DND-41 (cell line): ENCODE measurements around the gene POLE3.

Experiments
- CTCF ChIP-seq: IDR thresholded peaks from 2 replicates; pipeline ENCODE4 v1.5.1; 2012; ENCODE audit warnings: borderline replicate concordance, low read length, moderate library complexity, mild to moderate bottlenecking; ENCODE audit not compliant: poor library complexity, severe bottlenecking; ENCODE audit errors: extremely low read depth
- EZH2 ChIP-seq: IDR thresholded peaks from 3 replicates; pipeline ENCODE4 v1.6.1; 2012; ENCODE audit warnings: borderline replicate concordance, low read depth, mild to moderate bottlenecking, moderate library complexity, low read length, inconsistent platforms; ENCODE audit not compliant: severe bottlenecking

- TF ChIP-seq CTCF, result no peak
- no peak for TF ChIP-seq EZH2
These were observed 49.0 kb downstream of the POLE3 start for GRCh38 chr9:113361304-113362018.
